GM12891 (cell line): ENCODE data around the gene LAMC2.

Experiments used
- DNase-seq: peaks from one replicate; pipeline ENCODE4 v3.0.0; 2011; ENCODE audit warnings: low spot score; ENCODE audit not compliant: insufficient read length
- FAIRE-seq: peaks from 2 replicates; lab custom pipeline; 2011; peaks lifted over from hg19 to GRCh38; lab: Jason Lieb, UNC
- PAX5 ChIP-seq: IDR thresholded peaks from 2 replicates; pipeline ENCODE4 v1.6.1; 2011; ENCODE audit warnings: low read length, moderate library complexity, mild to moderate bottlenecking; ENCODE audit not compliant: insufficient read depth, severe bottlenecking
- POLR2A ChIP-seq: IDR thresholded peaks from 2 replicates; pipeline ENCODE4 v1.6.1; 2011; ENCODE audit warnings: low read depth, low read length, control low read depth
- POLR2AphosphoS5 ChIP-seq: IDR thresholded peaks from 2 replicates; pipeline ENCODE4 v1.6.1; 2011; ENCODE audit warnings: low read depth, low read length, control low read depth
- POU2F2 ChIP-seq: IDR thresholded peaks from 2 replicates; pipeline ENCODE4 v1.6.1; 2011; ENCODE audit warnings: low read depth, mild to moderate bottlenecking, control low read depth, low read length, moderate library complexity
- SPI1 ChIP-seq: IDR thresholded peaks from 2 replicates; pipeline ENCODE4 v1.6.1; 2011; ENCODE audit warnings: low read depth, low read length, control low read depth
- TAF1 ChIP-seq: IDR thresholded peaks from 2 replicates; pipeline ENCODE4 v1.6.1; 2011; ENCODE audit warnings: low read depth, low read length, control low read depth

The LAMC2 gene

DNA sequence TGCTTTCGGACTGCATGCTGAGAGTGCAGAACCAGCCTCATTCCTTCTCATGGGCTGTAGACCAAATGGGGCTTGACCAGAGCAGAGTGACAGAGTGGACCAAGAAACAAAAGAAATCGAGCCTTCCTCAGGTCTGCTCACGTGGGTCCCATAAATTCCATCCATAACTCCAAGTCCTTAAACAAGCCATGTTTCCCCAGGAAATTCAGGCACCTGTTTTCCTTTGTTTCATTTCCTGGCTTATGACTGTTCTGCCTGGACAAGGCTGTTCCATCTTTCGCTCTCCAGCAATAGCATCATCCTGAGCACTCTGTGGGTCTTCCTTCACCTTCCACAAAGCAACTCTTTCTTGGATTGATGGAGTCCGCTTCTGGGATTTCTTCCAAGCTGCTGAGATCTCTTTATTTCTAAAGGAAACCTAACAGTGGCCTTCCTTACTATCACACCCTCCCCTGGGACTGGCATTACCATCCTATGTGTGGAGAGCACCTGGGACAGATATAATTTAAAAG lies 63.9 kb downstream of the LAMC2 start:
- no peak for TF ChIP-seq PAX5
- TF ChIP-seq TAF1 = no peak
- TF ChIP-seq SPI1 = no peak
- TF ChIP-seq POLR2AphosphoS5 = no peak
- no peak for TF ChIP-seq POLR2A
- no peak for TF ChIP-seq POU2F2
- DNase-seq (no peak), FAIRE-seq (no peak)

DNA sequence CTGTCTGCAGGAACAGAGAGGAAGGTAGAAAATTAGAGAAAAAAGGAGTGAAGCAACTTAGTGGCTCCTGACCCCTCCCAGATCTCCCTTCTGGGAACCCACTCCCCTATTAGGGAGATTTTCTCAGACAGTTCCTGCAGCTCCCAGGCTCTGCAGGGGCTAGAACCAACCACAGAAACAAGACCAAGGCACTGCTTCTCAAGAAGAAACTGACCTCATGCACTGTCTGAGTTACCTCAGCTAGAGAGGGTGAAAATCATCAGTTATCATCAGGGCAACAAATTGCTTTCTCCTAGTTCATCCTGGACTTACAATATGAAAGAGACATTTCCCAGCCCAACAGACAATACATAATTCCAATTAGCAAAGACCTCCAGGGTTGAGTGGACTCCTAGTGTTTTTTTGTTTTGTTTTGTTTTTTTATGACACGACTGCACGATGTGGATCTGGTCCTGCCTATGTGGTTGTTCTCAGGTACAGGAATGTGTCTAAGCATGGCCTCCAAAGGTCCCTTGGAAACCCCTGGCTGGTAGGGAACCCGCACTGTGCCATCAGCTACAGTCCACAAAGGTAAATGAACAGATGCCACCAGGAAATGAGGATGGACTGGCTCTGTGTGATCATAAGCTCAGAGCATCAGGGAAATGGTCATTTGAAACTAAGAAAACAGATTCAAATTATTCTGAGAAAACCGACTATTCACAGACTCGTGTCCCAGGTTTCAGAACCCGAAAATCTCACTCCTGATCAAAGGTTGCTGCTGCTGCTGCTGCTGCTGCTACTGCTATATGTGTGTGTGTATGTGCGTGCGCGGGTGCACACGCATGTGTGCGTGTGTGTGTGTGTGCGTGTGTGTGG lies 65.3 kb downstream of the LAMC2 start:
- FAIRE-seq (no peak), DNase-seq (no peak)
- TF ChIP-seq SPI1 = no peak

DNA sequence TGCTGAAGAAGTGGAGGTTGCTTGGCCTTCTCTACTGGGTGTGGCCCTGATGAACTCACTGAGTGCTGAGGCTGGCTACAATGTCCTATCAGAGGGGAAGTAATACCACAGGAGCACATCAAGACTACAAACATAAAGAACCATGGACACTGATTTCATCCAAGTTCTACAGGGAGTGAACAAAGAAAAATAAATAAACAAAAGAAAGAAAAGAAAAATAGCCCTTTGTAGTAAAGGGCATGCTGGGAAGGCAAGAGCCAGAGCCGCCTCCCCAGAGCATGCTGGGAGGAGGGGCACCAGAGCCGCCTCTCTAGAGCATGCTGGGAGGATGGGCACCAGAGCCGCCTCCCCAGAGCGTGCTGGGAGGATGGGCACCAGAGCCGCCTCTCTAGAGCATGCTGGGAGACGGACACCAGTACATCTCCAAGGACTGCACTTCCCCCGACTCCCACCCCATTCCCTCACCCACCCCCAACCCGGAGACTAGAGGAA lies 65.9 kb downstream of the LAMC2 start:
- DNase-seq (no peak), FAIRE-seq (no peak)
- no peak for TF ChIP-seq PAX5
- no peak for TF ChIP-seq POLR2A
- no peak for TF ChIP-seq TAF1
- TF ChIP-seq SPI1 = no peak
- TF ChIP-seq POU2F2 = no peak
- TF ChIP-seq POLR2AphosphoS5 = no peak

DNA sequence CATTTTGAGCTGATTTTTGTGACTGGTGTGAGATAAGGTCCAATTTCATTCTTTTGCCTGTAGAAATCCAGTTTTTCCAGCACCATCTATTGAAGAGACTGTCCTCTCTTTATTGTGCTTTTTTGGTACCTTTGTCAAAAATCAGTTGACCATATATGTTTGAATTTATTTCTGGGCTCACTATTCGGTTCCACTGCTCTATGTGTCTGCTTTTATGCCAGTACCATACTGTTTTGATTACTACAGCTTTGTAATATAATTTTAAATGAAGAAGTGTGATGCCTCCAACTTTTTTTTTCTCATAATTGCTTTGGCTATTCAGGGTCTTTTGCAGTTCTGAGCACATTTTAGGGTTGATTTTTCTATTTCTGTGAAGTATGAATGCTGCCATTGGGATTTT lies 69.0 kb downstream of the LAMC2 start:
- DNase-seq = no peak
- TF ChIP-seq POU2F2 (no peak), TAF1 (no peak), SPI1 (no peak), POLR2A (no peak), PAX5 (no peak), POLR2AphosphoS5 (no peak)

DNA sequence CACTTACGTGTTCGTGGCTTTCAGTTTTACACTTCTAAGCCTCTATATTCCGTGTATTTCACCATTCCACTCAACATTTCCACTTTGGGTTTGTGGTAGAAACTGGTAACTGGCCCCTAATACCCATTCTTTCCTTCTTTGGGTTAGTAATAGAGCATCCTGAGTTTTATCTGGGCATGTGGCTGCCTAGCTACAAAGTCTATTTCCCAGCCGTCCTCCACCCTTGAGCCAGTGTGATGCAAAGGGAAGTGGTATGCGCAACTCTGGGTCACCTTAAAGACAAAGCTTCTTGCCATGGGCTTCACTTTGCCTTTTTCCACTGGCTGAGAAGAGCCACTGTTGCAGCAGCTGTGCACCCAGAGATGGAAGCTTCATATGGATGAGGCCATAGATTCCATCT lies 73.9 kb downstream of the LAMC2 start:
- DNase-seq (no peak), FAIRE-seq (no peak)
- TF ChIP-seq SPI1 = no peak
- TF ChIP-seq PAX5 = no peak
- TF ChIP-seq POLR2AphosphoS5 = no peak
- TF ChIP-seq POLR2A = no peak
- no peak for TF ChIP-seq TAF1
- TF ChIP-seq POU2F2 = no peak

More for the DNA sequence above, 69.0 kb downstream of the LAMC2 start:
- no peak for FAIRE-seq

DNA sequence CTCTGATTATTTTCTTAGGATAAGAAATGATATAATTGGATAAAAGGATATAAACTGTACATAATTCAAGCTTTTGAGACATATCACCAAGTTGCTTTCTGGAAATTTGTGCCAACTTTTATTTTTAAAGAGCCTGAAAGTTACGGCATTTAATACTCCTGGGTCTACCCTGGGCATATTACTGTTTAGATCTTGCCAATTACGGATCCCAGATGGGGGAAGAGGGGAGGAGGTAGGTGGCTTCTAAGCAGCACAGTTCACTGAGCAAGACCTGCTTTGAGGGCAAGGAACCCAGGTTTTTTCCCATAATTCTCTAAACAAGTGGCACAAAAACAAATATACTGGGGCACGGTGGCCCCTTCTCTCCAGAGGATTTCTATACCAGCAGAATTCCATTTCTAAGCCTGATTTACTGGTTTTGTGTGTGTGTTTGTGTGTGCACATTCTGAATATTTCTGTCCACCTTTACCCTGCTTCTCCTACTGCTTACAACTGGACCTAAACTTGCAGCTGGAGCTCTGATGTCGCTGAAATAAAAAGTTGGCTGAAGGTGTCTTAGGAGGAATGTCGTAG lies 76.7 kb downstream of the LAMC2 start:
- FAIRE-seq (no peak), DNase-seq (no peak)
- TF ChIP-seq POLR2A = no peak
- TF ChIP-seq POU2F2 = no peak
- TF ChIP-seq PAX5 = no peak
- no peak for TF ChIP-seq POLR2AphosphoS5
- no peak for TF ChIP-seq TAF1
- no peak for TF ChIP-seq SPI1

DNA sequence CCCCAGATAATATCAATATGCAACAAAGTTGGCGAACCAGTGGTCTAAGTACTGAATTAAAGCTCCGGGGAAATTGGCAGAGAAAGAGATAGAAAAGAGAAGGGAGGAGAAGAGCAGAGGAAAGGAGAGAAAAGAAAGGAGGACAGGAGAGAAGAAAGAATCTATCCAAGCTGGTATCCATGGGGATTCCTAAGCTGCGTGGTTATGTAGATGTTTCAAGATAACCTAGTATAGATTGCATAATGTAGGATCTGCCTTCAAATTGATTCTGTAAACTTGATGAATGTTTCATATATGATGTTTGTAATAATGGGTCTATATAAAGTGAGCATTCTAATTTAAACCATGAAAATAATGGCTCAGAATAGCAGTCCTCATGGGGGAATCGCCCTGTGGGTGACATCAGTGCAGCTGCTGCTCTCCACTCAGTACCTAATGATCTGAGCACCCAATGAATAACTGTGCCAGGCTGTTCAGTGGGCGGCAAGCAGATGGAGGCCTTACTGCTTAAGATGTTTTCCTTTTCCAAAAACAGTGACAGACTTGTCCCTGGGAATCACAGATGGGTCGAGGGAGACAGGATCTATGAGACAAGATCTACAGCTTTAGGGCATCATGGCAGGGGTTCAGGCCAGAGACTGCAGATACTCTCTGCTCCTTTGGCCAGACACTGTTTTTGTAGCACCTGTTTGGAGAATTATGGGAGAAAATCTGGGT lies 78.0 kb downstream of the LAMC2 start:
- FAIRE-seq (no peak), DNase-seq (no peak)
- TF ChIP-seq POU2F2 (no peak), POLR2A (no peak), SPI1 (no peak), TAF1 (no peak), POLR2AphosphoS5 (no peak), PAX5 (no peak)

DNA sequence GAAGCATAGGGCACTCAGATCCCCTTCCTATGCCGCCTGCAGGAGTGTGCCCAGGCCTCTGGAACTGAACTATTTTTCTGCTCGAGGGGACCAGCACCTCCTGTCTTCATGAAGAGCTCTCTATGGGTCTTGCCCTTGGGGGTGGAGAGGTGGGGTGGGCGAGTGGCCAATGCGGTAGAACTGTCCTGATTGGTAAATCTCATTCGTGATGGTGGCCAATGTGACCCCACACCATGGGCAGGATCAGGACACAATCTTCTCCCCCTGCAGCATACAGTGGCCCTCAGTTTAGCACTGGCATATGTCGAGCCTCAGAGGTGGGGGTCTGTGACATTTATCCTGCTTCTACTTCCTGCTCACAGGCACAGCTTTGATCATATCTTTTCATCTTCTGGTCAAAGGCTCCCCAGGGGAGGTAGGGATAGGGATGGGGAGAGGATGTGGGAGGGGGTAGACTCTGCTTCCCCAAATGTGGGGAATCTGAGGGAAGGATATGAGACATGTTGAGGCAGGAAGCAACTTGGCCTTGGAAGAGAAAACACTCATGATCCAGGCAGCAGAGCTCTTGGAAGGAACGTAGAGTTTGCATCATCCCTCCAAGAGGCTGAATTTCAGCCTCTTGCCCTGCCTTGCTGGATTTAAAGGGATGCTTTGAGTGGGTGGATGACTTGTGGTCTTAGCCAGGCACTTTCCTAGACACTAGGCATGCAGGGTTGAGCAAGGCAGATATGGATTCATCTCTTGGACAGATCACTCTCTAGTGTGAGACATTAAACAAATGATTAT lies 81.8 kb downstream of the LAMC2 start:
- no peak for DNase-seq
- no peak for FAIRE-seq
- no peak for TF ChIP-seq POLR2A
- TF ChIP-seq POU2F2 = no peak
- no peak for TF ChIP-seq PAX5
- no peak for TF ChIP-seq SPI1
- TF ChIP-seq TAF1 = no peak
- no peak for TF ChIP-seq POLR2AphosphoS5

DNA sequence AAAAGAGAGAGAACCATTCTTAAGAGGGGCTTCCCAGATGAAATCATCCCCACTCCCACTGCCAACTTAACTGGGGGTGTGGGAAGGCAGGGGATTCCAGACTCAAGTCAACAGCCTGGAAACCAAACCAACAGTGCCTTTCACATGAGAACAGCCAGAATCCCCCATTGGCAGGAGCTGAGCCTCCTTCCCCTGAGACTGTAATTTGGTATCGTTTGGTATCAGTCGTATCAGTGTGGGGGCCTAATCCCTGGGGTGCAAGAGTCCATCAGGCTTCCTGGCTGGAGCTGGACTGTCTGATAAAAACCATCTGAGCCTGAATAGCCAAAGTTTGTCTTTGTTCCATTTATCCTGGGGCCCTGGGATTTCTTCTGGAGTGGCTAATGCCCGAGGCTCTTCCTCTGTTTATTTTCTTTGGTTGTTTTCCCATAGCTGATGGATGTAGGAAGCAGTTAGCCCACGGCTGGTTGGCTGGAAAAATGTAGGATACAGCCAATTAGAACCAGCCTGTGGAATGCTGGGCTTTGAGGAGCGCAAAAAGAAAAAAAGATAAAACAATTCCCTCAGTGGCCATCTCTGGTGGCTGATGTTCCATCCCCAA lies 84.6 kb downstream of the LAMC2 start:
- TF ChIP-seq SPI1 (no peak), POLR2AphosphoS5 (no peak), TAF1 (no peak), POLR2A (no peak), POU2F2 (no peak), PAX5 (no peak)
- DNase-seq = no peak
- FAIRE-seq = no peak
